Stimulated activated effector memory CD8-positive, alpha-beta T cell treated with anti-CD3 and anti-CD28 coated beads, Interleukin-12 subunit alpha, Interleukin-12 subunit beta, amount 100 ng/mL, for 72 hours (primary cell): Measurements from ENCODE around the gene KLHDC3.
"Not testable (repeated sequence)": the region's sequence is repeated elsewhere in the genome, so short reads cannot be mapped to it uniquely, and the experiment has no call there.

Experiments used
- ATAC-seq: fragments of 150-1000 bp; cut with Tn5 transposase; 2 replicates; pipeline ENCODE4 v1.10.0; 2021
- DNase-seq, 2 donors: peaks; one replicate each; pipeline ENCODE4 v3.0.0; 2021 to 2022; ENCODE audit warnings: low spot score in 2 of 2
- H3K27ac Mint-ChIP-seq: one replicate; pipeline ENCODE4 v1.8.0; 2022; ENCODE audit warnings: mild to moderate bottlenecking, mixed read lengths
- H3K36me3 Mint-ChIP-seq: one replicate; pipeline ENCODE4 v1.8.0; 2022; ENCODE audit warnings: mild to moderate bottlenecking, mixed read lengths
- H3K4me1 Mint-ChIP-seq: one replicate; pipeline ENCODE4 v1.8.0; 2022; ENCODE audit warnings: mixed read lengths
- H3K4me3 Mint-ChIP-seq: one replicate; pipeline ENCODE4 v1.8.0; 2022; ENCODE audit warnings: mild to moderate bottlenecking, mixed read lengths
- H3K9me3 Mint-ChIP-seq: one replicate; pipeline ENCODE4 v1.8.0; 2022; ENCODE audit warnings: mixed read lengths

Gene KLHDC3

DNA sequence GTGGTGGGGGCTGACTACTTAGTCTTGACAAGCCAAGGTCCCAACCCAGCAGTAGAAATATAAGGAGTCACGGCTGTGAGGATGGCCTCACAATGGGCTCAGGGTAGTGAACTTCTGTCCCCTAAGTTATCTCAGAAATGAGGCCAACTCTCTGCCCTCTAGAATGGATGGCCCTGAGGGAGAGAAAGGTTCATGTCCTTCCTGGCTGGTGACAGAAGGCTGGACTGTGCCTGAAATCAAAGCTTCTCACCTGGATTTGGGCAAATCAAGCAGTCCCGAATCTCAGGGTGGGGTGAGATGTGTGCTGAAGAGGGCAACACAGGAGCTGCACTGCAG, 20.1 kb downstream of the KLHDC3 start:
- no peak overlapping the region for H3K4me3 Mint-ChIP-seq
- peaks cover 96% of the 10 kb centered on the region for H3K36me3 Mint-ChIP-seq
- H3K27ac Mint-ChIP-seq, result peak overlapping the region; percentile 67

DNA sequence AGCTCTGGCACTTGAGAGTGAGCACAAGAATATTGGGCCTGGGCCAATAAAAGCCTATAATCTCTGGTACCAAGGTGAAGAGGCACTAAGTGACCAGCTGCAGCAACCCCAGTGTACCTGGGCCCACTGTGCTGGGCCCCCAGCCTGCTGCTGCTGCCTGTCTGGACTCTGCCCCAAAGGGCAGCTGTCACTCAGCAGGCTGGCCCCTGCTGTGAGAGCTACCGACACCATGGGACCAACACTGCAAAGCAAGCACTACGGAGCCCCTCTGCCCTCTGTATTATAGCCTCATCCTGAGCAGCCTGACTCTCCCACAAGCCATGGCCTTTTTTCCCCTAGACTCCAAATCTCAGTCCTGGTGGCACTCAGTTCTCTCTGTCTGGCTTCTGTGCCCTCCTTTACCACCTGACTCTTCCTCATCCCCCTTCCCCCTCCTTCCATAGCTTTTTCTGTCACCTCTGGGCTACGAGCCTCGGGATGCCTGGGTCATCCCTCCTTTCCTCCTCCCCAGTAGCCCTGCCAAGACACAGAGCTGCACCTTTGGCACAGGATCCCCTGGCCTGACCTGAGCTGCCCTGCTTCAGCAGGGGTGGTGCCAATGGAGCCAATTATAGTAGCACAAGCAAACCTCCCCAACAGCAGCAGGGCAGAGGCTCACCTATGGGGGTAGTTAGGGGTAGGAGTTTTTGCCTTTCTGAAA, 21.6 kb downstream of the KLHDC3 start:
- DNase-seq, result no peak
- Mint-ChIP-seq H3K9me3 (no peaks in the 10 kb centered on the region), H3K27ac (no peak overlapping the region), H3K4me1 (peaks cover 6% of the 10 kb centered on the region), H3K36me3 (peaks cover 96% of the 10 kb centered on the region), H3K4me3 (no peak overlapping the region)
- ATAC-seq, result no peak

More for the DNA sequence above, 20.1 kb downstream of the KLHDC3 start:
- DNase-seq (no peak), ATAC-seq (no peak)
- H3K9me3 Mint-ChIP-seq, result no peaks in the 10 kb centered on the region
- no peaks in the 10 kb centered on the region for H3K4me1 Mint-ChIP-seq

DNA sequence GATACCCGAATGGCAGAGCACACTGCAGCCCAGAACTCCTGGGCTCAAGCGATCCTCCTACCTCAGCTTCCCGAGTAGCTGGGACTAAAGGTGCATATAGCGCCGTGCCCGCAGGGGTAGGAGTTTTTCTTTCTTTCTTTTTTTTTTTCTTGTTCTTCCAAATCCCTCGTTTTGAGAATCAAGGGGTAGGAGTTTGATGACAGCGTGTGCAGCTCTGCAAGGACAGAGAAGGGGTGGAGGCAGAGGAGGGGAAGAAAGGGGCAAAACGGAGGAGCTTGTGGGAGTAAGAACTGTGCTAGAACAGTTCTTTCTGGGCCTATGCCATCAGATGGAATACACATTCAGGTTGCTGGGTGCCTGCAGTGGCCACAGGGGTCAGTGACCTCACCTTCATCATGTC, 22.7 kb downstream of the KLHDC3 start:
- Mint-ChIP-seq H3K36me3 (peaks cover 96% of the 10 kb centered on the region), H3K4me3 (no peak overlapping the region), H3K4me1 (peaks cover 9% of the 10 kb centered on the region), H3K9me3 (no peaks in the 10 kb centered on the region), H3K27ac (no peak overlapping the region)
- DNase-seq (no peak), ATAC-seq (no peak)

GRCh38 chr6:43037197-43037596, 23.1 kb downstream of the KLHDC3 start:
- H3K4me3 Mint-ChIP-seq, result no peak overlapping the region
- H3K4me1 Mint-ChIP-seq, result peaks cover 9% of the 10 kb centered on the region
- H3K27ac Mint-ChIP-seq, result no peak overlapping the region
- DNase-seq (no peak), ATAC-seq (no peak)
- peaks cover 95% of the 10 kb centered on the region for H3K36me3 Mint-ChIP-seq
- H3K9me3 Mint-ChIP-seq, result no peaks in the 10 kb centered on the region

DNA sequence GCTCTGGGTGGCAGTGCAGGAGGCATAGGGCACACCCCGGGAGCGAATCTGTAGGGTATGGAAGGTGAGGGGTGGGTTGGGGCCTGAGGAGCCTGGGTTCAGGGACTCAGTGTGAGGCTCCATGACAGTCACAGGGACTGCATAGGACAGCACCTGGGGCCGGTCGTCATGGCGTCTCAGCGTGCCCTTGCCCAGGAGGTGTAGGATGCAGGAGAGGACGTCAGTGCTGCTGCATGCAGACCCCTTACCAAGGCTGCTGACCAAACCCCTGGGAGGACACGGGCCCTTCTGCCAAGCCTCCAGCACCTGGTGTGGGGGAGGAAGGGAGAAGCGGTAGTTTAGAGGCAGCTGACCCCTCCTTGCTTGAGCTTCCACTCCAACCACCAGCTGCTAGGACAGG, 23.7 kb downstream of the KLHDC3 start:
- DNase-seq, result no peak
- ATAC-seq, result no peak
- Mint-ChIP-seq H3K36me3 (peaks cover 95% of the 10 kb centered on the region), H3K4me1 (peaks cover 9% of the 10 kb centered on the region), H3K4me3 (no peak overlapping the region), H3K9me3 (no peaks in the 10 kb centered on the region), H3K27ac (no peak overlapping the region)

GRCh38 chr6:43038727-43039126, 24.7 kb downstream of the KLHDC3 start:
- H3K4me3 Mint-ChIP-seq, result no peak overlapping the region
- no peaks in the 10 kb centered on the region for H3K9me3 Mint-ChIP-seq
- ATAC-seq (no peak), DNase-seq (no peak)
- H3K36me3 Mint-ChIP-seq, result peaks cover 95% of the 10 kb centered on the region
- H3K27ac Mint-ChIP-seq, result no peak overlapping the region
- peaks cover 9% of the 10 kb centered on the region for H3K4me1 Mint-ChIP-seq

DNA sequence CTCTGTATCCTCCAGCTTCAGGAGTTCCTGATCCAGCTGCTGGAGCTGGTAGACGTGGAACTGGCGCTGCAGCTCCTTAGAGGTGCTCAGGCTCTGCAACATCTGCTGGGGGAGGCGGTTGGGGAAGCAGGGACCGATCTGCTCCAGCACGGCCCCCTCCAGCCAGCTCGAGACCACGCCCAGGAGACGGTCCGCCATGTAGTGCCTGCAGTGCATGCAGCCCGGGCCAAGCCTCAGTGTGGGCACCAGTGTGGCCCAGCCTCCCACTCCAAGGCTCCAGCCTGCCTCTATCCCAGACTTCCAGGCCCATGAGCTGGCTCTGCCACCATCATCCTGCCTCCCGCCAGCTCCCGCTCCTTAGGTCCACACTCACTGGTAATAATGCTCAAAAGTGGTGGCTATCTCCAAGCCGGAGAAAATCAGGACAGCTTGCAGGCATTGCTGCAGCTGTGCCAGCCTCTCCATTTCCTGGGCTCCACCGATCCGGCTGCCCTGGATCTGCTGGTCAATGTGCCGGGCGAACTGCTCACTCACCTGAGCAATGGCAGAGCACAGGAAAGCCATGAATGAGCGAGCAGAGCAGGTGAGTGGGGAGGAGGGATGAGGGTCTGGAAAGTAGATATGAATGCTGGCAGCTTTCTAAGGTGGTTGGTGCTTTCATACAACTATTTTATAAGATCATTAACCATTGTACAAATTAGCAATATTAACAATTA, 26.7 kb downstream of the KLHDC3 start:
- ATAC-seq (no peak), DNase-seq (no peak)
- Mint-ChIP-seq H3K4me3 (no peak overlapping the region), H3K36me3 (peaks cover 94% of the 10 kb centered on the region), H3K9me3 (no peaks in the 10 kb centered on the region), H3K4me1 (peaks cover 9% of the 10 kb centered on the region), H3K27ac (peak overlapping the region; percentile 86)

DNA sequence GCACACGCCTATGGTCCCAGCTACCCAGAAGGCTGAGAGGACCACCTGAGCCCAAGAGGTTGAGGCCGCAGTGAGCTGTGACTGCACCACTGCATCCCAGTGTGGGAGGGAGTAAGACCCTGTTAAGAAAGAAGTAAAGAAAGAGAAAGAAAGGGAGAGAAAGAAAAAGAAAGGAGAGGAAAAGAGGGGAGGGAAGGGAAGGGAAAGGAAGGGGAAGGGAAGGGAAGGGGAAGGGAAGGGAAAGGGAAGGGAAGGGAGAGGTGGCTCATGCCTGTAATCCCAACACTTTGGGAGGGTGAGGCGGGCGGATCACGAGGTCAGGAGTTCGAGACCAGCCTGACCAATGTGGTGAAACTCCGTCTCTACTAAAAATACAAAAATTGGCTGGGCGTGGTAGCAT, 27.4 kb downstream of the KLHDC3 start:
- not testable (repeated sequence) for H3K4me3 Mint-ChIP-seq

DNA sequence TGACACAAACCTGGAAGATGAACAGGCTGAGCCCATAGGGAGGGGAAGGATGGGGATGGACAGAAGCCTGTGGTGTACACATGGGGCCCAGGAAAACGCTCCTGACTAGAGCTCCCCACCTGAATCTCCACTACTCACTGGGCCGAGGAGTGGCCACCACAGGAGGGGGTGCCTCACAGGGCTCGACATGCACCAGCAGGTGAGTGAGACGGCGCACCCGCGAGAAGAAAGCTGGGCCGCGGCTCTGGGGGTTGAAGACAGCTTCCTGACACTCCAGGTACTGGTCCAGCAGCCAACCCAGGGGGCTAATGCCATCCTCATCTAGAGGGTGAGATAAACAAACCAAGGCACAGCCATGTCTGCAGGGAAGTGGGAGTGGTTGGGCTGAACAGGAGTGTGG, 29.3 kb downstream of the KLHDC3 start:
- peaks cover 91% of the 10 kb centered on the region for H3K36me3 Mint-ChIP-seq
- no peak for ATAC-seq

More for the DNA sequence above, 27.4 kb downstream of the KLHDC3 start:
- ATAC-seq, DNase-seq, H3K9me3 Mint-ChIP-seq: not testable (repeated sequence)
- peak overlapping the region; percentile 86 for H3K27ac Mint-ChIP-seq
- peaks cover 94% of the 10 kb centered on the region for H3K36me3 Mint-ChIP-seq
- peaks cover 12% of the 10 kb centered on the region for H3K4me1 Mint-ChIP-seq

GRCh38 chr6:43045371-43045930, 31.4 kb downstream of the KLHDC3 start:
- Mint-ChIP-seq H3K4me1 (peaks cover 19% of the 10 kb centered on the region), H3K27ac (peak overlapping the region; percentile 9)

More for the DNA sequence above, 29.3 kb downstream of the KLHDC3 start:
- Mint-ChIP-seq H3K27ac (peak overlapping the region; percentile 68), H3K4me1 (peaks cover 13% of the 10 kb centered on the region), H3K4me3 (no peak overlapping the region), H3K9me3 (no peaks in the 10 kb centered on the region)
- no peak for DNase-seq

DNA sequence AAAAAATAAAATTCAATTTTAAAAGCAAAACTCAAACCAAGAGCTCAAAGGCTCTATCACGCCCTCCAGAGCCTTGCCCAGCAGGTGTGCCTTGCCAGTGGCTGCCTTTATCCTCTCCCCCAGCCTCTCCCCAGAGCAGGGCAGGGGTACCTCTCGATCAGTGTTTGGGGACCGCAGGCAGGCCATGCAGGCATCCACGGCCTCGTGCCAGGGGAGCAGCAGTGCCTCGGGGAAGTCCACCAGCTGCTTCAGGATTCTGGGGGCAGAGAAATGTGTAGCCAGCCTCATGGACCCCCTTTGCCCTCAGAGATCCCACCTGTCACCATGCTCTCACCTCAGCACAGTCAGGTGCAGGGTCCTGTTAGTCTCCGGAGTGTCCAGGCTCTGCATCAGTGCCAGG, 33.9 kb downstream of the KLHDC3 start:
- H3K36me3 Mint-ChIP-seq, result peaks cover 82% of the 10 kb centered on the region
- ATAC-seq (no peak), DNase-seq (no peak)
- H3K27ac Mint-ChIP-seq, result peak overlapping the region; percentile 38
- H3K4me1 Mint-ChIP-seq, result peaks cover 40% of the 10 kb centered on the region
- no peaks in the 10 kb centered on the region for H3K9me3 Mint-ChIP-seq
- H3K4me3 Mint-ChIP-seq, result no peak overlapping the region

More at GRCh38 chr6:43045371-43045930, 31.4 kb downstream of the KLHDC3 start:
- no peaks in the 10 kb centered on the region for H3K9me3 Mint-ChIP-seq
- ATAC-seq, result no peak
- no peak overlapping the region for H3K4me3 Mint-ChIP-seq
- no peak for DNase-seq
- peaks cover 91% of the 10 kb centered on the region for H3K36me3 Mint-ChIP-seq

- Mint-ChIP-seq H3K27ac (peak overlapping the region; percentile 99), H3K4me3 (no peak overlapping the region), H3K9me3 (no peaks in the 10 kb centered on the region), H3K4me1 (peaks cover 51% of the 10 kb centered on the region), H3K36me3 (peaks cover 83% of the 10 kb centered on the region)
- DNase-seq (no peak), ATAC-seq (no peak)
Observed at GRCh38 chr6:43050981-43051380, 36.9 kb downstream of the KLHDC3 start.

DNA sequence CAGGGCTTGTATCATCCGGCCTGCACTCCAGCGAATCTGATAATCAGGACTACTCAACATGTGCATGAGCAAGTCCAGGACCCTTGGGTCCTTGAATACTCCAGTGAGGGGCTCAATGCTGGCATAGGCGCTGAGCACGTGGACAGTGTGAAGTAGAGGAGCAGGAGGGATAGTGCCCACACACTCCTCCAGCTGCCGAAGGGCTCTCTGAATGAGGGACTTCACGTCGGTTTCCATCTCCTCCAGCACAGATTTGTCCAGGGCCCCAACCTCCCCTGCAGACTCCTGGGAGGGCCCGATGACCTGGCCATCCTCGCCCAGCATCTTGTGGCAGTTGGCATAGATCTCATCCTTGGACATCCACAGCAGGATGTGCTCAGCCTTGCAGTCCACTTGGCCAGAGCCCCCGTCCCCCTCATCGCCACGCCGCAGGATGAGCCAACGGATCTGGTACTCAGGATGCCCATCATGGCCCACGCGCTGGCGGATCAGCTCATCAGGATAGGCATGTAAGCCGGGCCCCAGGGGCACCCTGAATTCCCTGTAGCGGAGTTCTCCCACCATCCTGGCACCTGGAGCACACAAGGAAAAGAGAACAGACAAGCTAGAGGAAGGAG, 38.3 kb downstream of the KLHDC3 start:
- ATAC-seq, result no peak
- Mint-ChIP-seq H3K4me3 (peak overlapping the region; percentile 97), H3K36me3 (peaks cover 90% of the 10 kb centered on the region), H3K27ac (peak overlapping the region; percentile 99), H3K4me1 (peaks cover 47% of the 10 kb centered on the region), H3K9me3 (no peaks in the 10 kb centered on the region)
- no peak for DNase-seq

- peaks cover 90% of the 10 kb centered on the region for H3K36me3 Mint-ChIP-seq
- H3K9me3 Mint-ChIP-seq, result no peaks in the 10 kb centered on the region
- H3K4me1 Mint-ChIP-seq, result peaks cover 51% of the 10 kb centered on the region
- peak overlapping the region; percentile 99 for H3K27ac Mint-ChIP-seq
- ATAC-seq (peak; percentile 35), DNase-seq (no peak)
- peak overlapping the region; percentile 97 for H3K4me3 Mint-ChIP-seq
Observed at GRCh38 chr6:43052842-43053544, 38.9 kb downstream of the KLHDC3 start.
